ENCODE measurements around the gene TEPSIN.

GRCh38 chr17:81206657-81207056 is 32.2 kb downstream of the TEPSIN start:
- no peak for TF ChIP-seq CTCF (conservative IDR thresholded peaks at IDR 0.05)
- TF ChIP-seq ZFX (IDR thresholded peaks at IDR 0.05) = no peak

Measured in C4-2B (cell line).